Lung (tissue), 12 donors: ENCODE measurements around the gene PKIB. TPM values are rescaled to one million over a fixed set of nuclear protein-coding genes. Genes with fewer than 3 reads are reported as not detected.

Experiments
- ATAC-seq: fragments of 200-7000 bp; cut with Tn5 transposase; one replicate; pipeline ENCODE4 v1.9.1; 2020; ENCODE audit warnings: moderate number of reproducible peaks; ENCODE audit not compliant: insufficient read depth, low FRiP score
- DNase-seq, 3 donors: peaks; one replicate each; pipeline ENCODE4 v3.0.0-alpha.2; 2013 to 2017
- H3K27ac ChIP-seq, 2 donors: one replicate each; pipeline ENCODE4 v1.5.1; 2013; ENCODE audit warnings: mild to moderate bottlenecking in 2 of 2, moderate library complexity in 2 of 2, control low read depth in 1 of 2, inconsistent platforms in 1 of 2, low read depth in 1 of 2, low read length in 1 of 2
- H3K27me3 ChIP-seq, 3 donors: one replicate each; pipeline ENCODE4 v1.5.1; 2013; ENCODE audit warnings: low read length in 2 of 3; ENCODE audit not compliant: control insufficient read depth in 3 of 3, insufficient read depth in 3 of 3
- H3K36me3 ChIP-seq, 4 donors: one replicate each; pipeline ENCODE4 v1.5.1; 2013; ENCODE audit warnings: low read length in 4 of 4, mild to moderate bottlenecking in 1 of 4, moderate library complexity in 1 of 4; ENCODE audit not compliant: control insufficient read depth in 4 of 4, insufficient read depth in 4 of 4
- H3K4me1 ChIP-seq, 5 donors: one replicate each; pipeline ENCODE4 v1.5.1; 2013; ENCODE audit warnings: low read length in 5 of 5, mild to moderate bottlenecking in 2 of 5, moderate library complexity in 1 of 5; ENCODE audit not compliant: control insufficient read depth in 5 of 5, insufficient read depth in 5 of 5
- H3K4me3 ChIP-seq: one replicate; pipeline ENCODE4 v1.5.1; 2013; ENCODE audit warnings: mild to moderate bottlenecking, control low read depth, moderate library complexity
- H3K9ac ChIP-seq, 2 donors: one replicate each; pipeline ENCODE4 v1.5.1; 2013; ENCODE audit warnings: low read length in 2 of 2, control low read depth in 1 of 2; ENCODE audit not compliant: insufficient read depth in 1 of 2
- H3K9me3 ChIP-seq, 4 donors: one replicate each; pipeline ENCODE4 v1.5.1; 2013; ENCODE audit warnings: low read length in 3 of 4, mild to moderate bottlenecking in 1 of 4, moderate library complexity in 1 of 4; ENCODE audit not compliant: control insufficient read depth in 4 of 4, insufficient read depth in 3 of 4
- CTCF ChIP-seq: IDR thresholded peaks from 2 replicates; pipeline ENCODE4 v1.5.1; 2012; ENCODE audit warnings: mild to moderate bottlenecking; ENCODE audit errors: control extremely low read depth, extremely low read depth
- WGBS, 2 donors: extraction: QIAGEN DNeasy Blood & Tissue Kit; methylation state at CpG; one replicate each; pipeline ENCODE4 v1.1.7; 2013; 5-methylcytosine and 5-hydroxymethylcytosine counted together
- polyA plus RNA-seq, 2 donors: library from polyadenylated mRNA; stranded (reverse); fragments of 200-250 nt; gene quantifications; one replicate each; pipeline ENCODE4 v1.2.1, GENCODE V29; 2013
- total RNA-seq, 2 donors: library from RNA; depleted of rRNA in 1 of 2; stranded (reverse); fragments of >200 nt in 1 of 2; gene quantifications; one replicate each; pipeline ENCODE4 v1.2.1, GENCODE V29; 2014 to 2021
- donor health status: control.
- donor health status: control.
- donor health status: Bipolar disorder and iron deficiency.
- donor health status: healthy.
- donor health status: DM: yes; HTN: yes; CAD: no.

The PKIB gene
- total and polyA plus RNA-seq, 4 donors = 3.0 to 7.4 (median 4.9) TPM

GRCh38 chr6:122722746-122723145, 112.5 kb downstream of the PKIB start:
- Histone ChIP-seq H3K9ac (no peak overlapping the region), H3K4me3 (no peak overlapping the region), H3K9me3 (no peaks in the 10 kb centered on the region), H3K27me3 (no peaks in the 10 kb centered on the region), H3K27ac (no peak overlapping the region), H3K4me1 (no peaks in the 10 kb centered on the region), H3K36me3 (no peaks in the 10 kb centered on the region)
- WGBS, 2 donors = 60 to 84% methylated on average over 4 of the region's 4 CpGs
- ATAC-seq (no peak), DNase-seq (no peak)
- TF ChIP-seq CTCF = no peak

- ATAC-seq = no peak
- Histone ChIP-seq H3K9ac (no peak overlapping the region), H3K4me1 (no peaks in the 10 kb centered on the region), H3K27ac (no peak overlapping the region), H3K27me3 (no peaks in the 10 kb centered on the region), H3K36me3 (no peaks in the 10 kb centered on the region), H3K4me3 (no peak overlapping the region), H3K9me3 (no peaks in the 10 kb centered on the region)
- WGBS, 2 donors = 35 to 39% methylated on average over 2 of the region's 2 CpGs
- no peak for TF ChIP-seq CTCF
- DNase-seq = no peak
Measured at GRCh38 chr6:122726649-122727048, 116.4 kb downstream of the PKIB start.

- Histone ChIP-seq H3K27ac (no peak overlapping the region), H3K9me3 (no peaks in the 10 kb centered on the region), H3K9ac (no peak overlapping the region), H3K4me1 (no peaks in the 10 kb centered on the region), H3K36me3 (no peaks in the 10 kb centered on the region), H3K27me3 (no peaks in the 10 kb centered on the region), H3K4me3 (no peak overlapping the region)
- no peak for DNase-seq
- WGBS, 2 donors = 85 to 94% methylated on average over 1 of the region's 1 CpG
- no peak for TF ChIP-seq CTCF
- no peak for ATAC-seq
Measured at GRCh38 chr6:122727244-122727643, 117.0 kb downstream of the PKIB start.

- Histone ChIP-seq H3K27ac (no peak overlapping the region), H3K4me3 (no peak overlapping the region), H3K9ac (no peak overlapping the region), H3K36me3 (no peaks in the 10 kb centered on the region), H3K4me1 (no peaks in the 10 kb centered on the region), H3K9me3 (no peaks in the 10 kb centered on the region), H3K27me3 (no peaks in the 10 kb centered on the region)
- ATAC-seq (no peak), DNase-seq (no peak)
- TF ChIP-seq CTCF = no peak
- WGBS, 2 donors = 87 to 94% methylated on average over 3 of the region's 3 CpGs
Measured at GRCh38 chr6:122730334-122730733, 120.1 kb downstream of the PKIB start.
